ENCODE data around the gene BLOC1S3.
A peak's percentile ranks its signal among the peaks of the same experiment; 100 is the strongest.

- TF ChIP-seq CTCF (IDR thresholded peaks at IDR 0.05; ENCODE audit: low read depth, low read length) (peak; percentile 26; the same call in 1 of the 2 replicates), EZH2phosphoT487 (IDR thresholded peaks at IDR 0.05; ENCODE audit: low read depth) (no peak)
Measured at GRCh38 chr19:45164577-45165335, 13.8 kb upstream of the BLOC1S3 start.

Measured in OCI-LY3 (cell line).